GM12864 (cell line): ENCODE results near the gene CTNNA2.

Experiments used
- DNase-seq: peaks from one replicate; pipeline ENCODE4 v3.0.0-alpha.2; 2011; ENCODE audit warnings: low read depth
- H3K4me3 ChIP-seq: 2 replicates; pipeline ENCODE4 v1.5.1; 2011; ENCODE audit warnings: mild to moderate bottlenecking, low read depth, low read length, control low read depth
- CTCF ChIP-seq: IDR thresholded peaks from 2 replicates; pipeline ENCODE4 v1.5.1; 2011; ENCODE audit warnings: low read depth, mild to moderate bottlenecking, moderate library complexity, low read length, control low read depth, inconsistent platforms; ENCODE audit errors: missing control alignments

CTNNA2 gene

DNA sequence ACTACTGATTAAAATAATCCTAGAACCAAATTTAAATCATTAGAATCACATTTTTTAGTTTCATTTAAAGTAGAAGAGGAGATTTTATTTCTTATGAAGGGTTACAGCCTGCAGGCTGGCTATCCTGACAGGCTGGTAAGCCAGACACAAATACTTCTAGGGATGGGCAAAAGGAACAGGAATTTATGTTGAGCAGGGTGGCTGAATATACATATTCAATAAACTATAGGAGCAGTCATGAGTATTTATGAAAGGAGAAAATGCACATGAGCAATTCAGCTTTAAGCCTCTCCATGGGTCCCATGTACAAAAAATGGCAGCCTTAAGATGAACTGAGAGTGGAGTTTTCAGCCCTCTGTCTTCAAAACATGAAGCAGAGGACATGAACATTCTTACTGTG is 182.4 kb downstream of the CTNNA2 start:
- DNase-seq, result no peak
- no peak overlapping the region for H3K4me3 ChIP-seq
- TF ChIP-seq CTCF, result no peak

DNA sequence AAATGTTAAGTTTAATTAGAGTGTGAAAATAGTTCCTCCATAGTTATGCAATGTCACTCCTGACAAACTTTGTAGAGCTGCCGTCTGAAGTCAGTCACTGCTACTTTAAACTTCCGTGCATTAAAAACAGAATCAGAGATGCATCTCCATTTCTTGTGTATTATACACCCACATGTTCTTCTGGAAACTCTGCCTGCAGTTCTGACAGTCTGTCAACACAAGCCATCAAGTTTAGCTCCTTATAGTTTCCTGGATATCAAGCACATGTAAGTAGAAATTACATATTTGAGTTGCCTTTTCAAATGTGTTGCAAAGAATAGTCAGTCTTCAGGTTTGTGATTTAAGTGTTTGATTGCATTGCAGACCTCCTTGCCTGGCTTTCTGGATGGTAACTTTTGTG is 184.3 kb downstream of the CTNNA2 start:
- TF ChIP-seq CTCF, result no peak
- no peak for DNase-seq
- no peak overlapping the region for H3K4me3 ChIP-seq

- no peak for DNase-seq
- TF ChIP-seq CTCF, result no peak
- no peak overlapping the region for H3K4me3 ChIP-seq
Measured at GRCh38 chr2:79700651-79701050, 187.8 kb downstream of the CTNNA2 start.

GRCh38 chr2:79702905-79703304 is 190.1 kb downstream of the CTNNA2 start:
- DNase-seq, result no peak
- H3K4me3 ChIP-seq, result no peak overlapping the region
- TF ChIP-seq CTCF, result no peak

- DNase-seq, result no peak
- no peak overlapping the region for H3K4me3 ChIP-seq
- no peak for TF ChIP-seq CTCF
Measured at GRCh38 chr2:79711098-79711497, 198.2 kb downstream of the CTNNA2 start.

DNA sequence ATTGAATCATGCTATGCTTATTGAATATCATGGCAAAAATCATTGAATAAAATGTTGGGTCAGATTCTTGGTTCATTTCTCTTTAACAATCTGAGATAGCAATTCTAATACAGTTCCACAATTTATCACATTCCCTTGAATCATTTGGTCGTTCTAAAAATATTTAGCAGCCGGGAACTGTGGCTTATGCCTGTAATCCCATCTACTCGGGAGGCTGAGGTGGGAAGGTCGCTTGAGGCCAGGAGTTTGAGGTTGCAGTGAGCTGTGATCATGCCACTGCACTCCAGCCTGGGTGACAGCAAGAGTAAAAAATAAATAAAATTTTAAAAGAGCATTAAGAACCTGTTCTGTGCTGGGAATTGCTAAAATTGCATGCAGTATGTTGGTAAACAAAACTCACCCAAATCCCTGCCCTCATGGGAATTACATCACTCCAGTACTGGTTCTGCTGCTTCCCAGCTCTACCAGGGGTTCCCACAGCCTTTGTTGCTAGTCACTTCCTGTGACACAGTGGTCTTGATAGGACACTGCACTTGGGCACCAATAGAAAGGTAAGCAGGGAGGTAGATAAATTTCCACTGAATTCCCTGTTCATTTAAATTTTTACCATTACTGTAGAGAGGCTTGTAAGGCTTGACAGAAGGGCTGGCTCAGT is 200.4 kb downstream of the CTNNA2 start:
- DNase-seq, result no peak
- H3K4me3 ChIP-seq, result no peak overlapping the region
- no peak for TF ChIP-seq CTCF

- no peak overlapping the region for H3K4me3 ChIP-seq
- no peak for TF ChIP-seq CTCF
- DNase-seq, result no peak
Measured at GRCh38 chr2:79714283-79714682, 201.4 kb downstream of the CTNNA2 start.
